T-cell (primary cell): Measurements from ENCODE around the gene FSTL4. TPM values are rescaled to one million over a fixed set of nuclear protein-coding genes. Genes with fewer than 3 reads are reported as not detected.

Source experiments
- ATAC-seq, 4 experiments: fragments of 200-7000 bp in 3 of 4; fragments of 150-1000 bp in 1 of 4; cut with Tn5 transposase; replicated peaks in 1 of 4; 1 replicate in 3 of 4; 2 replicates in 1 of 4; pipeline ENCODE4 v1.10.0; 2021; ENCODE audit warnings: moderate library complexity in 3 of 4, mild to moderate bottlenecking in 2 of 4, moderate number of reproducible peaks in 1 of 4
- CTCF ChIA-PET, 2 donors: fragments of 300-600 bp; sonication (Branson Sonifier 250); formaldehyde crosslinking; loops; one replicate each; lab custom pipeline; 2022; ENCODE audit warnings: antibody characterized with exemption in 2 of 2; lab: Charles Lee
- POLR2A ChIA-PET, 2 donors: fragments of 300-600 bp; sonication (Branson Sonifier 250); formaldehyde crosslinking; loops; one replicate each; lab custom pipeline; 2022; ENCODE audit warnings: antibody characterized with exemption in 2 of 2; lab: Charles Lee
- DNase-seq, 35 experiments: peaks; one replicate each; pipeline versions ENCODE4 v3.0.0 to v3.0.0-alpha.2; 2013 to 2023
- H3K27ac ChIP-seq: one replicate; pipeline ENCODE4 v1.5.1; 2013; ENCODE audit warnings: low read length
- H3K27me3 ChIP-seq, 2 experiments: replicated peaks in 1 of 2; 1 replicate in 1 of 2; 2 replicates in 1 of 2; pipeline versions ENCODE4 v1.6.1 to v1.7.0; 2013; ENCODE audit warnings: low read length in 1 of 2, mixed read lengths in 1 of 2; ENCODE audit not compliant: control insufficient read depth in 2 of 2, insufficient read depth in 2 of 2; ENCODE audit errors: extremely low read depth in 1 of 2
- H3K36me3 ChIP-seq, 2 donors: 1 replicate in 1 of 2; 2 replicates in 1 of 2; pipeline versions ENCODE4 v1.6.1 to v1.7.0; 2013; ENCODE audit warnings: low read length in 1 of 2; ENCODE audit not compliant: control insufficient read depth in 2 of 2, insufficient read depth in 1 of 2; ENCODE audit errors: extremely low read depth in 1 of 2
- H3K4me1 ChIP-seq, 2 experiments: 1 replicate in 1 of 2; 2 replicates in 1 of 2; pipeline versions ENCODE4 v1.6.1 to v1.7.0; 2013; ENCODE audit warnings: low read length in 2 of 2, mixed read lengths in 1 of 2; ENCODE audit not compliant: insufficient read depth in 2 of 2, control insufficient read depth in 1 of 2; ENCODE audit errors: extremely low read depth in 1 of 2
- H3K4me3 ChIP-seq, 2 donors: 1 replicate in 1 of 2; 2 replicates in 1 of 2; pipeline versions ENCODE4 v1.5.1 to v1.7.0; 2013; ENCODE audit warnings: mild to moderate bottlenecking in 2 of 2, low read length in 1 of 2, moderate library complexity in 1 of 2; ENCODE audit not compliant: control insufficient read depth in 1 of 2; ENCODE audit errors: extremely low read depth in 1 of 2
- H3K9me3 ChIP-seq: 2 replicates; pipeline ENCODE4 v1.7.0; 2013
- H3K27ac Mint-ChIP-seq, 2 donors: one replicate each; pipeline ENCODE4 v1.8.0; 2020 to 2021; ENCODE audit warnings: mild to moderate bottlenecking in 2 of 2, mixed read lengths in 2 of 2
- H3K27me3 Mint-ChIP-seq, 2 donors: one replicate each; pipeline ENCODE4 v1.8.0; 2021 to 2022; ENCODE audit warnings: mixed read lengths in 2 of 2
- H3K36me3 Mint-ChIP-seq: one replicate; pipeline ENCODE4 v1.8.0; 2021; ENCODE audit warnings: mixed read lengths
- H3K4me1 Mint-ChIP-seq, 3 donors: one replicate each; pipeline ENCODE4 v1.8.0; 2020 to 2022; ENCODE audit warnings: mixed read lengths in 3 of 3, mild to moderate bottlenecking in 1 of 3
- H3K4me3 Mint-ChIP-seq, 3 donors: one replicate each; pipeline ENCODE4 v1.8.0; 2020 to 2022; ENCODE audit warnings: mild to moderate bottlenecking in 3 of 3, mixed read lengths in 3 of 3, moderate library complexity in 3 of 3
- H3K9me3 Mint-ChIP-seq, 3 donors: one replicate each; pipeline ENCODE4 v1.8.0; 2020 to 2022; ENCODE audit warnings: mixed read lengths in 3 of 3
- WGBS: methylation state at CpG from one replicate; pipeline ENCODE4 v1.1.5; 2013; ENCODE audit warnings: missing lambda C conversion rate; ENCODE audit not compliant: insufficient coverage; 5-methylcytosine and 5-hydroxymethylcytosine counted together
- total RNA-seq, 35 experiments: library from RNA in 6 of 35; stranded (reverse) in 6 of 35; fragments of 120-200 nt in 1 of 35; gene quantifications; one replicate each; pipeline versions ENCODE4 v1.2.1 to v1.2.4 and lab custom pipeline; 2013 to 2026

FSTL4 gene
- total RNA-seq, 5 donors from 2014 or later (not counting 1 experiment from before 2014, with no cell fraction given): 1.6 TPM; not detected in 3

- no peaks in the 10 kb centered on the region for H3K36me3 ChIP-seq
- Mint-ChIP-seq H3K27me3 (no peaks in the 10 kb centered on the region), H3K27ac (no peak overlapping the region), H3K4me3 (no peak overlapping the region), H3K36me3 (no peaks in the 10 kb centered on the region), H3K4me1 (peaks cover 13 to 18% (median 15%) of the 10 kb centered on the region in 3 donors), H3K9me3 (no peaks in the 10 kb centered on the region)
- DNase-seq: no peak
- H3K27me3 ChIP-seq: peaks cover 0 to 15% of the 10 kb centered on the region in 2 experiments
- peaks cover 0 to 11% of the 10 kb centered on the region in 2 experiments for H3K4me1 ChIP-seq
- POLR2A ChIA-PET: no interaction called here
- H3K27ac ChIP-seq: no peak overlapping the region
- 91% methylated on average over 12 of the region's 12 CpGs for WGBS
- CTCF ChIA-PET: no interaction called here
- H3K4me3 ChIP-seq: no peak overlapping the region
- H3K9me3 ChIP-seq: no peaks in the 10 kb centered on the region
- ATAC-seq: no peak
Observed at GRCh38 chr5:133246053-133246370, 366.3 kb downstream of the FSTL4 start.

DNA sequence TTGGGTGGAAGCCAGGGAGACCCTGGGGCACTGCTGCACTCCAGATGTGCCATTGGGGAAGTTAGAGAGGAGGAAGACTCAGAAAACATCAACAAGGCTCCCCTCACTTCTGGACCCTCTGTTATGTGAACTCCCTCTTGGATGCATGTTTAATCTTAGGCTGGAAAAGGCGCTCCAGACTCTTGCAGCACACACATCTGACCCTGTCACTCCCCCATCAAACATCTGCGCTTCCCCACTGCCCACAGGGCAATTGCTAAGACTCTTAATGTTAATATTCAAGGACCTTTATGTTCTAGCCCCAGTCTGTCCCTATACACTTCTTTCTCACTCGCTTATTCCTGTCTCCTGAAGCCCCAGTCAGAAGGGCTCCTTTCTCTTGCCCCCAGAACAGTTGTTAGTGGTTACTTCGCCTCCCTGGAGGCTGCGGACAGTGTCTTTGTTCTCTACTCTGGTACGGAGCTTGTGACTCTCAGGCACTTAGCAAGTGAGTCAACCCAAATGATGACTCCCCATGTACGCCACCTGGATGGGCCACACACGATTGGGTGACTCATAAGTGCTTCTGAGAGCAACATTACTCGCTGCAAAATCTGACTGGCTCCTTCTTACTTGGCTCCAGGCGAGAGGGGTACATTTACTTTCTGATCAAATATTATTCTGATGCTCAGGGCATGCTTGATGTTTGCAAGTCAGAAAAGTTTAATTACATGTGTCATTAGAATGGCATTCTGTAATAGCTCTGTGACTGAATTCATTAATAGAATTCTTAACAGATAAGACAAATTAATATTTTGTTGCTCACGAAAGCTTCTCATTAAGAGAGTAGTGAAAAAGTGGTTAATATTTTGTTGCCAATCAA is 366.9 kb downstream of the FSTL4 start:
- Histone ChIP-seq H3K4me3 (no peak overlapping the region), H3K4me1 (peaks cover 0 to 11% of the 10 kb centered on the region in 2 experiments), H3K27ac (no peak overlapping the region), H3K27me3 (peaks cover 0 to 13% of the 10 kb centered on the region in 2 experiments), H3K36me3 (no peaks in the 10 kb centered on the region), H3K9me3 (no peaks in the 10 kb centered on the region)
- Mint-ChIP-seq H3K4me1 (peaks cover 14 to 18% (median 15%) of the 10 kb centered on the region in 3 donors), H3K36me3 (no peaks in the 10 kb centered on the region), H3K4me3 (no peak overlapping the region), H3K9me3 (no peaks in the 10 kb centered on the region), H3K27ac (peak overlapping the region; percentile 25 to 49), H3K27me3 (no peaks in the 10 kb centered on the region)
- ATAC-seq (no peak), DNase-seq (no peak)
- POLR2A ChIA-PET: no interaction called here
- 69% methylated on average over 8 of the region's 11 CpGs for WGBS
- CTCF ChIA-PET: interaction anchor here in 1 of 2 donors (0.7 kb wide), 1 partner anchor 426 kb away, joined by 10 read pairs; no protein-coding TSS in a partner anchor

DNA sequence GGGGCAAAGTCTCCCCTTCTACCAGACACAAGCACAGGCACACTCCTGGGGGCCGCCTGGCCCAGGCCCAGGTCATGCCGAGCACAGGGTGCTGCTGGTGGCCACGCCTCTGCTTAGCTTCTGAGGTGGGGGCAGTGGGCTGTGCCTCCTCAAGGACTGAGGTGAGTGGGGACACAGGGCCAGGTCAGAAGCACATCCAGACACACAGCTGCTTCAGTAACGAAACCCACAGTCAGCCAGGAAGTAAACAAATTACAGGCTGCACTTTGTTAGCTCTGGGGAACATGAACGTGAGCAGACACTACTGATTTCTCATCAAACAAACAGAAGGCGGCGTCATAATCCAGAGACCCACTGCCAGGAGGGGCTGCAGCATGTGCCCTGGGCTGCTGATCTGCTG is 368.1 kb downstream of the FSTL4 start:
- peaks cover 14 to 18% (median 15%) of the 10 kb centered on the region in 3 donors for H3K4me1 Mint-ChIP-seq
- Histone ChIP-seq H3K36me3 (no peaks in the 10 kb centered on the region), H3K4me1 (peaks cover 0 to 11% of the 10 kb centered on the region in 2 experiments), H3K27ac (no peak overlapping the region), H3K27me3 (peaks cover 0 to 15% of the 10 kb centered on the region in 2 experiments), H3K9me3 (no peaks in the 10 kb centered on the region), H3K4me3 (no peak overlapping the region)
- H3K27ac Mint-ChIP-seq: peak overlapping the region; percentile 39 to 73
- POLR2A ChIA-PET: no interaction called here
- H3K4me3 Mint-ChIP-seq: no peak overlapping the region
- H3K36me3 Mint-ChIP-seq: no peaks in the 10 kb centered on the region
- CTCF ChIA-PET: interaction anchor here in 1 of 2 donors (0.7 kb wide), 1 partner anchor 425 kb away, joined by 10 read pairs; no protein-coding TSS in a partner anchor
- WGBS: 46% methylated on average over 4 of the region's 7 CpGs
- DNase-seq: peak in 7 of 35 experiments; percentile 6 to 28 (median 18)
- no peaks in the 10 kb centered on the region for H3K9me3 Mint-ChIP-seq
- no peaks in the 10 kb centered on the region for H3K27me3 Mint-ChIP-seq
- ATAC-seq: peak; percentile 58 to 83 (median 64)

- no peak overlapping the region for H3K27ac ChIP-seq
- Mint-ChIP-seq H3K4me1 (peaks cover 14 to 18% (median 15%) of the 10 kb centered on the region in 3 donors), H3K36me3 (no peaks in the 10 kb centered on the region), H3K27me3 (no peaks in the 10 kb centered on the region), H3K9me3 (no peaks in the 10 kb centered on the region), H3K4me3 (peak overlapping the region in 1 of 3 donors; percentile 19), H3K27ac (peak overlapping the region in 1 of 2 donors; percentile 48)
- H3K27me3 ChIP-seq: peaks cover 0 to 10% of the 10 kb centered on the region in 2 experiments
- no peaks in the 10 kb centered on the region for H3K36me3 ChIP-seq
- ChIA-PET CTCF (interaction anchor here in 1 of 2 donors (0.6 kb wide), 1 partner anchor 135 kb away, joined by 3 read pairs; no protein-coding TSS in a partner anchor), POLR2A (interaction anchor here in 1 of 2 donors (0.6 kb wide), 1 partner anchor 35 kb away, joined by 3 read pairs; no protein-coding TSS in a partner anchor)
- no peak for ATAC-seq
- no CpG with 5 or more reads among the region's 3 CpGs for WGBS
- peaks cover 0 to 11% of the 10 kb centered on the region in 2 experiments for H3K4me1 ChIP-seq
- no peak overlapping the region for H3K4me3 ChIP-seq
- no peaks in the 10 kb centered on the region for H3K9me3 ChIP-seq
- no peak for DNase-seq
Observed at GRCh38 chr5:133243196-133243595, 369.1 kb downstream of the FSTL4 start.

GRCh38 chr5:133242221-133242835 is 370.0 kb downstream of the FSTL4 start:
- no peak overlapping the region for H3K4me3 ChIP-seq

More at GRCh38 chr5:133242221-133242835, 370.0 kb downstream of the FSTL4 start:
- no peak for ATAC-seq
- Mint-ChIP-seq H3K27me3 (no peaks in the 10 kb centered on the region), H3K9me3 (no peaks in the 10 kb centered on the region), H3K4me1 (peaks cover 14 to 18% (median 15%) of the 10 kb centered on the region in 3 donors), H3K27ac (no peak overlapping the region), H3K36me3 (no peaks in the 10 kb centered on the region), H3K4me3 (no peak overlapping the region)
- Histone ChIP-seq H3K27ac (no peak overlapping the region), H3K9me3 (no peaks in the 10 kb centered on the region), H3K36me3 (no peaks in the 10 kb centered on the region), H3K4me1 (peaks cover 0 to 11% of the 10 kb centered on the region in 2 experiments), H3K27me3 (peaks cover 0 to 10% of the 10 kb centered on the region in 2 experiments)
- DNase-seq: no peak
- 73% methylated on average over 3 of the region's 4 CpGs for WGBS
- POLR2A ChIA-PET: interaction anchor here in 1 of 2 donors (0.6 kb wide), 1 partner anchor 153 kb away, joined by 3 read pairs; no protein-coding TSS in a partner anchor
- CTCF ChIA-PET: no interaction called here
